UCSD-AML1 (cell line): ENCODE results near the gene NTPCR.
"Not testable (repeated sequence)": the region's sequence is repeated elsewhere in the genome, so short reads cannot be mapped to it uniquely, and the experiment has no call there.

Experiments used
- DNase-seq: peaks from one replicate; lab custom pipeline; 2025; ENCODE audit not compliant: unreplicated experiment; lab: John Stamatoyannopoulos, UW

Gene NTPCR

DNA sequence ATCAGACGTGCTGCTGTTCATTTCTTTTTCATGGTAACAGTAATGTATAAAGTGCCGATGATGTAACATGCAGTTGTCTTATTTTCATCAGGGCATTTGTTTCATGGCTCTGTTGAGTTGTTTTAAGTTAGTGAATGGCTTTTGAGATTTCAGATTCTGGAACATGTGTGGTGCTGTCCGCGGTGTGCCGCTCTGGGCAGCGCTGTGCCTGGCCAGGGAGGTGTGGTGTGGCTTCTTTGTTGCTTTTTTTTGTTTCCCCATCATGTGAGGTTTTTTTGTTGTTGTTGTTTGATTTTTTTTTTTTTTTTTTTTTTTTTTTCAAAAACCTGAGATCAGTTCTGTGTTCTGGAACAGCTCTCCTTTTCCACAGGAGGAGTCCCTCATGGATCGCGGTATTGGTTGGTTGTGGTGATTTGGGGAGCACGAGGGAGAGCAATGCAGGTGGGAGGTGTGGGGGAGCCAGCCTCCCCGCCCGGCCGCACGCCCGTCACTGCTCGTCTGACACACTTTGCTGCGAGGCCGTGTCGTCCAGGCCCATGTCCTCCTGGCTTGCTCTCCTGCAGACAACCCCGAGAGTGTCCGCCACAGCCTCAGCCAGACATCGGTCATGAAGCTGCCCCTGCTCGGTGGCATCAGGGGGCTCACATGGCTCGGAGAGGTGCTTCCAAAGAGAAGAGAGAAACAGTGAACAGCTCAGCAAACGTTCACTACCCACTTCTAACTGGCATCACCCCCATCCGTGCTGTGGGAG, 33.6 kb downstream of the NTPCR start:
- no peak for DNase-seq

- no peak for DNase-seq
Observed at GRCh38 chr1:232984577-232985425, 34.4 kb downstream of the NTPCR start.

- no peak for DNase-seq
Observed at GRCh38 chr1:232985882-232986526, 35.6 kb downstream of the NTPCR start.

GRCh38 chr1:232986527-232986922, 36.1 kb downstream of the NTPCR start:
- no peak for DNase-seq

GRCh38 chr1:232987046-232987773, 36.8 kb downstream of the NTPCR start:
- DNase-seq = no peak

- no peak for DNase-seq
Observed at GRCh38 chr1:232987774-232988140, 37.3 kb downstream of the NTPCR start.

DNA sequence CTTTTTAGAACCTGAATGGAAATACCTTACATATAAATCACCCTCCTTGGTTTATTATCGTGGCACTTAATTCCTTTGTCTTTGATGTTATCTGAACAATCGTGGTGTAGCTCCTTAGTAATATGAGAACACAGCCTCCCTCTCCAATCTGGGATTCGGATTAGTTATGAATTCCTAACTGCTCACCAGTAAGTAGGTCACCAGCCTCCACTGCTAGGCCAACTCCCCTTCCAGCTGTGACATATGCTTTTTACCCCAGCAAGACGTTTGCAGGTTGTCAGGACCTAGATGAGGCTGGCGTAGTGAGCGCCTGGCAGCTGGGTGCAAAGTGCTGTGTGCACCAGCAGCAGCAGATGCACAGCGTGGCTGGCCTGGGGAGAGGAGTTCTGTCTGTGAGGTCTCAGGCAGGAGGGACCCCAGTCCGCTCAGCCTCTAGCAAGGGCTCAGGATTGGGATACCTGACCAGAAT, 38.2 kb downstream of the NTPCR start:
- no peak for DNase-seq

- no peak for DNase-seq
Observed at GRCh38 chr1:232990176-232991128, 40.0 kb downstream of the NTPCR start.

DNA sequence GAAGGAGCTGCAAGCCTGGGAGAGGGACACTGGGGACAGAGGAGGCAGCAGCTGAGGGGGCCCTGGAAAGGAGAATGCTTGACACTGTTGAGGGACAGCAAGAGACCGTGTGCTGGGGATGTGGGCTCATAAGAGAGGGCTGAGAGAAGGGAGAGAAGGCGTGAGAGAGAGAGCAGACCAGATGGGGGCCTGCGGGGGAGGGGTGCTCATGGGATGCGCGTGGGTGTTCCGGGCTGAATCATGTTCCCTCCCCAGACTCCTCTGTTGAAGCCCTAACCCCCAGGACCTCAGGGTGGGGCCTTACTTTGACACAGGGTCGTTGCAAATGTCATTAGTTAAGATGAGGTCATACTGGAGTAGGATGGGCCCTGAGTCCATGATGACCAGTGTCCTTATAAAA, 40.8 kb downstream of the NTPCR start:
- DNase-seq = no peak

DNA sequence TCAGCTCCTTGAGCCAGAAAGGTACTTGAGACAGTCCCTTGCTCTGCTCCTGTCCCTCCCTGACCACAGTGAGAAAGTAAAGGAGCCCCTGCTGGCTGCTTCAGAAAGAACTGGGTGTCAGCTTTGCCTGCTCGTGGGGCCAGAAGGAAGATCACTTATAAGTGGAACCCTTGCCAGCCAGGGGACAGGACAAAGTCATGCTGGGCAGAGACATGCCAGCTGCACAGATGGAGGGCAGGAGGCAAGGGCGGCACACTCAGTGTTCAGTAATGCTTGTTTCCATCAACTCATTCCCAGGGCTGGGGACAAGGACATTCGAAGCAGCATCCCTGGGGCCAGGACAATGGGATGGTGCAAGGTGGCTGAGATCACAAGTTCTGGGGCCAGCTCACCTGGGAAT, 41.8 kb downstream of the NTPCR start:
- DNase-seq = no peak

GRCh38 chr1:232993555-232993954, 43.1 kb downstream of the NTPCR start:
- no peak for DNase-seq

DNA sequence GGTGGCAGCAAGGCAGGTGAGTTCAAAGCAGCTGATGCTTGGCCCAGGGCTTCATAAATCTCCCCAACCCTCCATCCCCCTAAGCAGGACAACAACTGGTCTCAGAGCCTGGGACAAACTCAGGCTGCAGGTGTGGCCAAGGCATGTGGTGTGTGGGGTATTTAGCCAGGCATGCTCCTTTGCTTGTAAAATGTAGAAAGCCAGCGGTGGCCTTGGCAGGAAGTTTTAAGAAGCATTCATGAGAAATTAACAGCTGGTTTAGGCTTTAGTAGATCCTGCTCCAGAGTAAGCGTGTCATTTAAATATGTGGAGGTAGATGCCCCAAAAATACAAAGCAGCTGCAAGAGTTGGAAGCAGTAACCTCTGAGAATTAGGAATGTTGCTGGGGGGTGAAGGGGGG, 44.8 kb downstream of the NTPCR start:
- no peak for DNase-seq

GRCh38 chr1:232996143-232996542, 45.7 kb downstream of the NTPCR start:
- DNase-seq = no peak

GRCh38 chr1:232998138-232998537, 47.7 kb downstream of the NTPCR start:
- DNase-seq = no peak

DNA sequence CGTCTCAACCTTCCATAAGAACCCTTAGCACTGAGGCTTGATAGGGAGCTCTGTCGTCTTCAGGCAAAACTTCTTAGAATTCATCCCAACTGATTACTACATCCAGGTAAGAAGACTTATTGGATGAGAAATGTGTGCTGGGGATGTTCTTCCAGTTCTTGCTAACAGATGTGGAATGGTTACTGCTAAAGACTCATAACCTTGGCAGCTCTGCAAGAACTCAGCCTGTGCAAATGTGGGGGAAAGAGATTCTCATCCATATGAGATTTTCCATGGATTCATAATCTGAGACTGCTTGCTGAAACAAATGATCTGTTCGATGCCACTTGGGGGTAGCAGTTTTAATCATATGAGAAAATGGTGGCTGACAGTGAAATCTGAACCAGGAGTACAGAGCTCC, 48.2 kb downstream of the NTPCR start:
- DNase-seq = no peak

DNA sequence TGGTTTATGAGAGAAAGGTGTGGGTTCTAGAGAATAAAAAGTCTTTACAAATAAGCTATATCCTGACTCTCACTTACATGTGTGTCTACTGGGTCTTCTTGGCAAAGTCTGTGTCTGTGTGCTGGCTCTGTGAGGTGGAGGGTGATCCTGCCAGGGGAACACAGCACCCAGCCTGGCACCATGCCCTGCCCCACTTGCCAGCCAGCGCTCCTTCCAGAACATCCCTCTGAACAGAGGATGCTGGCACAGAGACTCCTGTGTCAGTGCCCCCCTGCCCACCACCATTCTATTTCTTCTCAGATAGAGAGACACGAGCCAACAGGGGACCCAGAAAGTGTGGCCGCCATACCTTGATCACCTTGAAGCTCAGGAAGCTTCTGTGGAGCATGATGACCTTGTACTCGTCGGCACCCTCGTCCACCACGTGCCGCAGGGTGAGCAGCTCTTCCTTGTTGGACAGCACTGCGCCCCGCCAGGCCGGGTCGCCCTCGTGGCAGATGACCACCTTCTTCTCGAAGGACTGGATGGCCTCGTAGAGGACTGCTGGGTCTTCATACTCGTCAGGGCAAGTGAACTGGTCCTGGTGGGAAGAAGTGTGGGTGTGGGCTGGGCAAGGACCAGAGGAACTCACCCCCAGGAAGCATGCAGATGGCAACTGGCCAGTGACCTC, 49.7 kb downstream of the NTPCR start:
- no peak for DNase-seq

GRCh38 chr1:233003638-233004037, 53.2 kb downstream of the NTPCR start:
- not testable (repeated sequence) for DNase-seq

DNA sequence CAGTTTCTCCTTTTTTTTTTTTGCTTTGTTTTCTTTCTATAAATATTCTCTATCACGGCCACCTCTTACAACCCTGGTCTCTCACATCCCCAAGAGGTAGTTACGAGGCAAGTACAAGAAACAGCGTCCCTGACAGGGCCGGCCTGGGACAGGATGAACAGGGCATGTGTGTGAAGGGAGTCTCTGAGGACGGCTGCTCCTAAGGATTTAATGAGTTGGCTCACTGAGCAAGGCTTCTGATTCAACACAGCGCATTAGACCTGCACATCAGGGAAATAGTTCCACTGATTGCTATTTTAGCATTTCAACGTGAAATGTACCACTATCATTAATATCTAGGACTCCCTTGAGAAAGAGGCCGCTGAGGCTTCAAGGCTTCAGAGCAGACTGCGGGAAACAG, 54.0 kb downstream of the NTPCR start:
- DNase-seq = no peak

- DNase-seq = no peak
Observed at GRCh38 chr1:233005156-233005555, 54.7 kb downstream of the NTPCR start.
